ENCODE measurements around the gene CRCP.
"Not testable (repeated sequence)": the region's sequence is repeated elsewhere in the genome, so short reads cannot be mapped to it uniquely, and the experiment has no call there.

Gene CRCP

GRCh38 chr7:66125052-66125694 lies 10.5 kb downstream of the CRCP start:
- Histone ChIP-seq H3K9me3 (ENCODE audit: control insufficient read depth, insufficient read depth, low read length) (no peaks in the 10 kb centered on the region), H3K4me1 (ENCODE audit: insufficient read depth, low read length) (peaks cover 6% of the 10 kb centered on the region; the same call in 1 of the 2 replicates), H3K36me3 (ENCODE audit: insufficient read depth, low read length) (no peaks in the 10 kb centered on the region), H3K9ac (ENCODE audit: low read depth, low read length) (no peak overlapping the region)

- H3K9me3 ChIP-seq (ENCODE audit: control insufficient read depth, insufficient read depth, low read length); H3K4me1 ChIP-seq (ENCODE audit: insufficient read depth, low read length); H3K36me3 ChIP-seq (ENCODE audit: insufficient read depth, low read length); H3K9ac ChIP-seq (ENCODE audit: low read depth, low read length): not testable (repeated sequence)
Observed at GRCh38 chr7:66125781-66126352, 11.2 kb downstream of the CRCP start.

- not testable (repeated sequence) for H3K36me3 ChIP-seq (ENCODE audit: insufficient read depth, low read length); H3K4me1 ChIP-seq (ENCODE audit: insufficient read depth, low read length); H3K9ac ChIP-seq (ENCODE audit: low read depth, low read length); H3K9me3 ChIP-seq (ENCODE audit: control insufficient read depth, insufficient read depth, low read length)
Observed at GRCh38 chr7:66127172-66127571, 12.5 kb downstream of the CRCP start.

DNA sequence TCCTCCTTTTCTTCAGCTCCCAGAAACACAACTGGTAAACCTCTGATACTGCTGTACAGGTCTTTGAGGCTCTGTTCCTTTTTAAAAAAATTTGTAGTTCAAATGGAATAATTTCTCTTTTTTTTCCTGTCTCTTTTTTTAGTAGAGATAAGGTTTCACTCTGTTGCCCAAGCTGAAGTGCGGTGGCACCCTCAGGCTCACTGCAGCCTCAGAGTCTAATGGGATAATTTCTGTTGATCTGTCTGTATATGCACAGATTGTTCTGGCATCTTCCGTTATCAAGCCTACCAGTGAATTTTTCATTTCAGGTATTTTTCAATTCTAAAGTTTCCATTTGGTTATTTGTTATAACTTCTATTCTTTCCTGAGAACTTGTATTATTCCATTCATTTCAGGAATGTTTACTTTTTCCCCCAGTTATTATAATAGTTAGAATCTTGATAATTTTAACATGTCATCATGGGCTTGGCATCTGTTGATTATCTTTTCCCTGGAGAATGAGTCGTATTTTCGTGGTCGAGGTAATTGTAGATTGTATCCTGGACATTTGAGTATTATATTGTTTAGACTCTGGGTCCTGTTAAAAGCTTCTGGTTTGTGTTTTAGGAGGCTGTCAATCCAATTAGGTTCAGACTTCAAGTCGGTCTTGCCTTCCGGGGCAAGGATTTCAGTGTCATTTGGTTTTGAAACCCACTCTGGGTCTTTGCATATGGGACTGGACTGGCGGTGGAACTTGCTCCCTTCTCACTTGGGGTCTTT lies 24.5 kb downstream of the CRCP start:
- H3K4me1 ChIP-seq (ENCODE audit: insufficient read depth, low read length) = no peaks in the 10 kb centered on the region
- no peak overlapping the region for H3K9ac ChIP-seq (ENCODE audit: low read depth, low read length)
- peaks cover 13% of the 10 kb centered on the region for H3K36me3 ChIP-seq (ENCODE audit: insufficient read depth, low read length)
- H3K9me3 ChIP-seq (ENCODE audit: control insufficient read depth, insufficient read depth, low read length) = no peaks in the 10 kb centered on the region

- H3K36me3 ChIP-seq (ENCODE audit: insufficient read depth, low read length) = peaks cover 10% of the 10 kb centered on the region
Observed at GRCh38 chr7:66140924-66141323, 26.3 kb downstream of the CRCP start.

GRCh38 chr7:66142334-66142733 lies 27.7 kb downstream of the CRCP start:
- H3K36me3 ChIP-seq (ENCODE audit: insufficient read depth, low read length) = peaks cover 10% of the 10 kb centered on the region
- H3K9ac ChIP-seq (ENCODE audit: low read depth, low read length) = no peak overlapping the region
- H3K4me1 ChIP-seq (ENCODE audit: insufficient read depth, low read length) = no peaks in the 10 kb centered on the region
- no peaks in the 10 kb centered on the region for H3K9me3 ChIP-seq (ENCODE audit: control insufficient read depth, insufficient read depth, low read length)

More at GRCh38 chr7:66140924-66141323, 26.3 kb downstream of the CRCP start:
- no peak overlapping the region for H3K9ac ChIP-seq (ENCODE audit: low read depth, low read length)
- H3K4me1 ChIP-seq (ENCODE audit: insufficient read depth, low read length) = no peaks in the 10 kb centered on the region
- no peaks in the 10 kb centered on the region for H3K9me3 ChIP-seq (ENCODE audit: control insufficient read depth, insufficient read depth, low read length)

- H3K9me3 ChIP-seq (ENCODE audit: control insufficient read depth, insufficient read depth, low read length) = no peaks in the 10 kb centered on the region
- H3K4me1 ChIP-seq (ENCODE audit: insufficient read depth, low read length) = no peaks in the 10 kb centered on the region
- peaks cover 10% of the 10 kb centered on the region for H3K36me3 ChIP-seq (ENCODE audit: insufficient read depth, low read length)
- H3K9ac ChIP-seq (ENCODE audit: low read depth, low read length) = no peak overlapping the region
Observed at GRCh38 chr7:66142996-66143395, 28.3 kb downstream of the CRCP start.

DNA sequence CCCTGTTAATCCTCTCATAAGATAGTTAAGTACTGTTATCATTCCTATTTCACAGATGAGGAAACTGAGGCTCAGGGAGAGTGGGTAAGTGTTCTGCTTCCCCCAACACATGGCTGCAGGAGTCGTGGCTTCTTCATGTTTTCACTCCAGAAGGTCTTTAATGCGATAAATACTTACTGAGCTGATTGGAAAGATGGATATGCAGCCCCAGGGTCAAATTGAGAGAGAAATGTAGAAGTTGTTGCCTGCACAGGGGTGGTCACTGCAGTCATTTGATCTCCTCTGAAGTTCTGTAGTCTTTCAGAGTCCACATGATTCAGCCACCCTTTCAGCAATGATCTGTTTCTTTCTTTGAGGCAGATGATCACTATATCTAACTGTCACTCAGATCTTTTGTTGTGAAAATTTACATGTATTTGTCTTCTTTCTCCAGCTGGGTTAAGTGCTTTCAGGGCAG lies 29.3 kb downstream of the CRCP start:
- Histone ChIP-seq H3K36me3 (ENCODE audit: insufficient read depth, low read length) (peaks cover 10% of the 10 kb centered on the region), H3K4me1 (ENCODE audit: insufficient read depth, low read length) (peaks cover 5% of the 10 kb centered on the region; the same call in 1 of the 2 replicates), H3K9me3 (ENCODE audit: control insufficient read depth, insufficient read depth, low read length) (no peaks in the 10 kb centered on the region), H3K9ac (ENCODE audit: low read depth, low read length) (no peak overlapping the region)

DNA sequence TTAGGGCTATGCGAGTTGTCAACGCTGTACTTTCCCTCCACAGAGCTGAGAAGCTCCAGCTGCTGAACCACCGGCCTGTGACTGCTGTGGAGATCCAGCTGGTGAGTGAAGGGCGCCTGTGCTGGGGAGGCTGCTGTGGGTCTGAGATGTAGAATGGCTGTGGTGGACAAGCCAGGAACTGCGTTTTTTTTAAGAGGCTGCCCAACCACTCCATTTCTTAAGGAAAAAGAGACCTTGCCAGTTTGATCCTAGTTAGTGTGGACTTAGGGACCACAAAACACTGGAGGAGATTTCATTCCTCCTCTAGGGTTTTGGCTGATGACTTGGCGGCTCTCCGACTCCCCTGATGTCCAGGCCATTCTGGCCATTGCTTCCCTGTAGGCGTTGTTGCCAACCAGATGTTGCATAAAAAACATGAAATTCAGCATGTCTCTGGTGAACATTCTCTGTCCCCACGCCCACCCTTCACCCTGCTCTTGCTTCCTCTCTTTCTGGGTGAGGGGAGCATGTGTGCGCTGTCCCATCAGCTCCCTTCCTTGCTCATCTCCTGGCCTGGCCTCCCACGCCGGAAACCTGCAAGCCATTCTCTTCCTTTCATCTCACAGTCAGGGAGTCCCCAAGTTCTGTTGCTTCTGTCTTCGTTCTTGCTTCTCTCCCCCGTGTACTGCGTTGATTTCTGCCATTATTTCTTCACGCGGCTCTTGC lies 30.9 kb downstream of the CRCP start:
- H3K9me3 ChIP-seq (ENCODE audit: control insufficient read depth, insufficient read depth, low read length) = no peaks in the 10 kb centered on the region
- H3K36me3 ChIP-seq (ENCODE audit: insufficient read depth, low read length) = peaks cover 10% of the 10 kb centered on the region
- H3K9ac ChIP-seq (ENCODE audit: low read depth, low read length) = no peak overlapping the region
- H3K4me1 ChIP-seq (ENCODE audit: insufficient read depth, low read length) = peaks cover 5% of the 10 kb centered on the region; the same call in 1 of the 2 replicates

GRCh38 chr7:66146701-66147100 lies 32.1 kb downstream of the CRCP start:
- peaks cover 9% of the 10 kb centered on the region for H3K36me3 ChIP-seq (ENCODE audit: insufficient read depth, low read length)
- peaks cover 5% of the 10 kb centered on the region; the same call in 1 of the 2 replicates for H3K4me1 ChIP-seq (ENCODE audit: insufficient read depth, low read length)

DNA sequence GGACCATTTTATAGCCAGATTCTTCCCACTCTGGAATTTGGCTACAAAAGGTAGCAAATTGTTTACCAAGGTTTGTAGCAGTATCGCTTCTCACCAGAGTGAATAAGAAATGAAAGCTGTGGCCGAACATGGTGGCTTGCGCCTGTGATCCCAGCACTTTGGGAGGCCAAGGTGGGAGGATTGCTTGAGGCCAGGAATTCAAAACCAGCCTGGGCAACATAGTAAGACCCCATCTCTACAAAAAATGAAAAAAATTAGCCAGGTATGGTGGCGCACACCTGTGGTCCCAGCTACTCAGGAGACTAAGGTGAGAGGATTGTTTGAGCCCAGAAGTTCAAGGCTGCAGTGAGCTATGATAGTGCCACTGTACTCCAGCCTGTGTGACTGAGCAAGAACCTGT lies 33.0 kb downstream of the CRCP start:
- H3K9ac ChIP-seq (ENCODE audit: low read depth, low read length); H3K36me3 ChIP-seq (ENCODE audit: insufficient read depth, low read length); H3K9me3 ChIP-seq (ENCODE audit: control insufficient read depth, insufficient read depth, low read length): not testable (repeated sequence)
- peaks cover 14% of the 10 kb centered on the region for H3K4me1 ChIP-seq (ENCODE audit: insufficient read depth, low read length)

More at GRCh38 chr7:66146701-66147100, 32.1 kb downstream of the CRCP start:
- no peaks in the 10 kb centered on the region for H3K9me3 ChIP-seq (ENCODE audit: control insufficient read depth, insufficient read depth, low read length)
- no peak overlapping the region for H3K9ac ChIP-seq (ENCODE audit: low read depth, low read length)

DNA sequence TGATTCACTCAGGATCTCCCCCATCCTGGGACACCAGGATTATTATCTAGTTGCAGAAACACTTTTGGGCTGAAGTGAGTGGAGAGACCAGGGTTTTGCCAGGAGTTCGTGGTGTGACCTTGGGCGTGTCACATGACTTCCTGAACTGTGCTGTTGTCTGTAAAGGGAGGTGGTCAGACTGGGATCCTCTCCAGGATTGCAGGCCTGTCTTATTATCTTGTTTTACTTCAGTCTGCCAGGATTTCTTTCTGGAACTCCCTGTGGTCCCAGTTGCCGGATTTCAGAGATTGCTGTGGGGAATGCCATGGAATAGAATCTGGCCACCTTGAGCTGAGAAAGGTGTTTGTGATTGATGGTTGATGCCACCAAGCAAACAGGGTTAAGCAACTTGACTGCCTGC lies 35.8 kb downstream of the CRCP start:
- no peak overlapping the region for H3K9ac ChIP-seq (ENCODE audit: low read depth, low read length)
- no peaks in the 10 kb centered on the region for H3K36me3 ChIP-seq (ENCODE audit: insufficient read depth, low read length)

DNA sequence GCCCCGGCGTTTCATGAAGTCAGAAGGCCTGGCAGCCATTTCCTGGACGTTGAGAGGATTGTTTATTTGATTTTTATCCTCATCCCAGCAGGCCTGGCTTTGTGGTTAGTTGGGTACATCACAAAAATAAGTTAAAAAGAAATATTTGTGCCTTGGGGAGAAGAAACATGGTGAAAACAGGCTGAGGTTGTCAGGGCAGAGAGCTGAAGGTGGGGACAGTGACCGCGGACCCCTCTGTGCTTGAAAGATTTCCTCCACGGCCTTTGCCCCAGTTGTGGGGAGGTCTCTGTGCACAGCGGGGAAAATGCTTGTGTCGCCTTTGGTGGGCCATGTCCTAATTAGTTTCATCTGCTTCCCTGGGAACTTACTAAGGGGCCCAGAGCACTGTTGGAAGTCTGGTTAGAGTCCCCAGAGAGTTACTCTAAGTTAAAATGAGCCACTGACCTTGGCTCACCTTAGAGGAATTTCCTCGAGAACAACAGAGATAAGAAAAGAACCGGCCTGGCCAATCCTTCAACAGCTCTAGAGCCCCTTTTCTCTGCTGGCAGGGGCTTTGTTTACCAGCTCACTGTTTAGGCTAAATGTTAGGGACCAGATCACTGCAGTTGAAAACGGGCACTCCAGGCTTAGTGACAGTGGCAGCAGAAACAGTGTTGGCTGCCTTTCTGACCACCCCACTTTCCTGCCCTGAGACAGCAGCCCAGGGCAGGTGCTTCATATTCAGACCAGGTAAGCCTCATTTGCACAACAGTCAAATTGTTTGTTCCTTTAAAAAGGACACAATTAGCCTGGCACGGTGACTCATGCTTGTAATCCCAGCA lies 37.9 kb downstream of the CRCP start:
- Histone ChIP-seq H3K9ac (ENCODE audit: low read depth, low read length) (no peak overlapping the region), H3K4me1 (ENCODE audit: insufficient read depth, low read length) (peaks cover 15% of the 10 kb centered on the region), H3K36me3 (ENCODE audit: insufficient read depth, low read length) (0 out of 2 replicates have a peak, but pooled peaks cover 3% of the 10 kb centered on the region), H3K9me3 (ENCODE audit: control insufficient read depth, insufficient read depth, low read length) (no peaks in the 10 kb centered on the region)

More for the DNA sequence above, 35.8 kb downstream of the CRCP start:
- Histone ChIP-seq H3K9me3 (ENCODE audit: control insufficient read depth, insufficient read depth, low read length) (no peaks in the 10 kb centered on the region), H3K4me1 (ENCODE audit: insufficient read depth, low read length) (peaks cover 15% of the 10 kb centered on the region)

All from ES-I3 (cell line).